ENCODE data around the gene SAMD3.
"Not testable (repeated sequence)": the region's sequence is repeated elsewhere in the genome, so short reads cannot be mapped to it uniquely, and the experiment has no call there.

SAMD3 gene

DNA sequence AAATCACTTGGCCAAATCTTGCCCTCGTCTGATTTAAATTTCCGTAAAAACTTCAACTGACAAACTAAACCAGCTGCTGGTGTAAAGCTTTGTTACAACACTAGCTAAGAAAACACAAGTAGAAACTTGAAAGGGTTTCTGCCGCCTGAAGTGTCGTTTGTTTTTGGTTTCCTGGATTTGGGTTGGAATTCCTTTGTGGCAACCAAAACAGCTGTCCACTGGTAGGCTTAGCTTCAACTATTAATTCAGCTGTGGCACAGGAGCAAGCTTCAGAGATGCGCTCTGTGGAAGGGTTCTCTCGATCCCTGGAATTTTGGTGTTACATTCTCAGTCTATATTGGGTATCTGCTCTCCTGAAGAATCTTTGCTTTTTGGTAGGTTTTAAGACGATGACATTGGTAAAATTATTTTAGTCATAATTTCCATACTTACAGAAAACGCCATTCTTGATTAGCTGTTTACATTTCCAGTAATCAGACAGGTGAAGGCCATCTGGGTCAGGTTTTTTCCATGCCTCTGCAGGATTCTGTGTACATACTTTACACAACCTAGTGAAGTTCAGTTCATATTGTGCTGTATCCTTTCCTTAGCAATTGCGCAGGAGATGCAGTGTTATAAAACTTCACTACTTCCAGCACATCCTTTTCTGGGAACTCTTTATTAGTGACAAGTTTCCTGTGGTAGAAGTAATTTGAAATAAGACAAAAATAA is 29.9 kb upstream of the SAMD3 start:
- Histone ChIP-seq H3K4me1 (ENCODE audit: control insufficient read depth, insufficient read depth, low read length, poor library complexity, severe bottlenecking) (no peaks in the 10 kb centered on the region), H3K9me3 (ENCODE audit: control insufficient read depth, low read length) (no peaks in the 10 kb centered on the region), H3K27ac (ENCODE audit: insufficient read depth, low read length, poor library complexity, severe bottlenecking) (no peak overlapping the region), H3K4me3 (ENCODE audit: insufficient read depth, low read depth, low read length, poor library complexity, severe bottlenecking) (no peak overlapping the region), H3K36me3 (ENCODE audit: control insufficient read depth, insufficient read depth, low read length) (no peaks in the 10 kb centered on the region), H3K27me3 (replicated peaks; ENCODE audit: control insufficient read depth, insufficient read depth, low read length, poor library complexity, severe bottlenecking) (no peaks in the 10 kb centered on the region)
- DNase-seq = no peak

DNA sequence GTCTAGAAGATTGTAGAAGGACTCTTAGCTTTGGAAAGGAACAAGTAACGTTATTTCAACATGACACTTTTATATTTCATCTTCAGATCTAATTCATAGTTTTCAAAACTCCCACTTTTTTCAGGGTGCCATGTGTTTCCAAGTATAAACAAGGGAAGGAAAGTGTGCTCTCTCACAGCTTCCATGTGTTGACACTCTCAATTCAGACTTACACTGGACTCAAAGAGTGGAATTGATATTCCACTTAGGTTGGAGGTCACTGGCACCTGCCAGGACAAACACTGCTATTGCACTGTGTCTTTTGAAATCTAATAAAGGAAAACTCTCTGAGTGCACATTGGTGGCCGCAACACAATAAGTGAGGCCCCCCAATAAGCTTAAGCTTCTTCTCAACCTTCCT is 22.5 kb upstream of the SAMD3 start:
- H3K4me3 ChIP-seq (ENCODE audit: insufficient read depth, low read depth, low read length, poor library complexity, severe bottlenecking) = no peak overlapping the region
- no peak for DNase-seq
- H3K36me3 ChIP-seq (ENCODE audit: control insufficient read depth, insufficient read depth, low read length) = no peaks in the 10 kb centered on the region
- no peaks in the 10 kb centered on the region for H3K27me3 ChIP-seq (replicated peaks; ENCODE audit: control insufficient read depth, insufficient read depth, low read length, poor library complexity, severe bottlenecking)
- no peaks in the 10 kb centered on the region for H3K4me1 ChIP-seq (ENCODE audit: control insufficient read depth, insufficient read depth, low read length, poor library complexity, severe bottlenecking)
- H3K9me3 ChIP-seq (ENCODE audit: control insufficient read depth, low read length) = no peaks in the 10 kb centered on the region
- no peak overlapping the region for H3K27ac ChIP-seq (ENCODE audit: insufficient read depth, low read length, poor library complexity, severe bottlenecking)

DNA sequence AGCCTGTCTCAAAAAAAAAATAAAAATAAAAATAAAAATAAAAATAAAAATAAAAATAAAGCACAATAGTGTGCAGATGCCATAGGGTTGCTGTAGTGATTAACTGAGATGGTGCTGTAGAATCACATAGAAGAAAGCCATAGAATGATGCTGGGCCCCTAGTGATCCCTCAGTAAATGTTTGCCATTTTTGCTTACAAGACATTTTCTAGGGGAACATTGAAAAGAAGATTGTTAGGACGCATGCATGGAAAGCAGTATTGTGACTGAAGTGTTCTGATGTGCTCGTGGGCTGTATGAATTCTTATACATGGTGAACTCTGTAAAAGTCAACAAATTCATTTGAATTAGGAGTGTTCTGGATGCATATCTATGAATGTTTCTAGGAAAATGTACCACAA is 22.0 kb upstream of the SAMD3 start:
- no peak overlapping the region for H3K27ac ChIP-seq (ENCODE audit: insufficient read depth, low read length, poor library complexity, severe bottlenecking)
- no peak overlapping the region for H3K4me3 ChIP-seq (ENCODE audit: insufficient read depth, low read depth, low read length, poor library complexity, severe bottlenecking)
- H3K27me3 ChIP-seq (replicated peaks; ENCODE audit: control insufficient read depth, insufficient read depth, low read length, poor library complexity, severe bottlenecking) = no peaks in the 10 kb centered on the region

DNA sequence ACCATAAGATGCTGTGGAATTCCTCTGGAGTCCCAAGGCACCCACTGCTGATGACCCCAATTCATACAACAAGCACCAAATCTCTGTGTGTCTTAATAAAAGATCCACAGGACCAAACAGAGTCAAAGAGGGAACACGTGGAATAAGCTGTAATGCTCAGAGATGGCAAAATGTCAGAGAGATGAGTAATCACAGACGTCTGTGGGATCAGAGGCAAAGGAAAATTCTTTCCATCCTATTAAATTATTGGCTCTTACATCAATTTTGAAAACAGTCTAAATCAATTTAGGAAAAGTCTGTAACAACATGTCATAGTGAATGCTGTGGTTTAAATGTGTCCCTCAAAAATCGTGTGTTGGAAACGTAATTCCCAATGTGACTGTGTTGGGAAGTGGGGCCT is 17.5 kb upstream of the SAMD3 start:
- Histone ChIP-seq H3K4me1 (ENCODE audit: control insufficient read depth, insufficient read depth, low read length, poor library complexity, severe bottlenecking) (no peaks in the 10 kb centered on the region), H3K4me3 (ENCODE audit: insufficient read depth, low read depth, low read length, poor library complexity, severe bottlenecking) (no peak overlapping the region), H3K27ac (ENCODE audit: insufficient read depth, low read length, poor library complexity, severe bottlenecking) (no peak overlapping the region), H3K9me3 (ENCODE audit: control insufficient read depth, low read length) (no peaks in the 10 kb centered on the region), H3K36me3 (ENCODE audit: control insufficient read depth, insufficient read depth, low read length) (no peaks in the 10 kb centered on the region), H3K27me3 (replicated peaks; ENCODE audit: control insufficient read depth, insufficient read depth, low read length, poor library complexity, severe bottlenecking) (no peaks in the 10 kb centered on the region)
- no peak for DNase-seq

More for the DNA sequence above, 22.0 kb upstream of the SAMD3 start:
- DNase-seq = no peak
- H3K9me3 ChIP-seq (ENCODE audit: control insufficient read depth, low read length) = no peaks in the 10 kb centered on the region
- H3K4me1 ChIP-seq (ENCODE audit: control insufficient read depth, insufficient read depth, low read length, poor library complexity, severe bottlenecking) = no peaks in the 10 kb centered on the region
- no peaks in the 10 kb centered on the region for H3K36me3 ChIP-seq (ENCODE audit: control insufficient read depth, insufficient read depth, low read length)

DNA sequence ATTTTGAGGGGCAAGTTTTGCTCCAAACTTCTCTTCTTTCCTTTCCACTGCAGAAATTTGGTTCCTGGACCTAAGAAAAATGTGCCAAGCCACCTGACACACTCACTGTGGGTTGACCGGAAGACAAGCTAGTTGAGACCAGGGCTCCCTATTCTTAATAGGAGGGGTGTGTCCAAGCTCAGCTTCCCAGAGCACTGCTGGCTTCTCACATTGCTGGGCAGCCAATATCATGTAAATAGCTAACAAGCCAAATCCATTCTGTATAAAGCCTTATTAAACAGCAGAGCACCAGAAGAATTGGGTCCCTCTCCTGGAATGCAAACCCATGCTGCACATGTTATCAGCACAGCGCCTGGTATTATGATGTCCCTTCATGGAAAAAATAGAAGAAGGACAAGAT is 17.0 kb upstream of the SAMD3 start:
- Histone ChIP-seq H3K4me1 (ENCODE audit: control insufficient read depth, insufficient read depth, low read length, poor library complexity, severe bottlenecking) (no peaks in the 10 kb centered on the region), H3K36me3 (ENCODE audit: control insufficient read depth, insufficient read depth, low read length) (no peaks in the 10 kb centered on the region), H3K27me3 (replicated peaks; ENCODE audit: control insufficient read depth, insufficient read depth, low read length, poor library complexity, severe bottlenecking) (no peaks in the 10 kb centered on the region), H3K27ac (ENCODE audit: insufficient read depth, low read length, poor library complexity, severe bottlenecking) (no peak overlapping the region), H3K9me3 (ENCODE audit: control insufficient read depth, low read length) (no peaks in the 10 kb centered on the region), H3K4me3 (ENCODE audit: insufficient read depth, low read depth, low read length, poor library complexity, severe bottlenecking) (no peak overlapping the region)
- no peak for DNase-seq

DNA sequence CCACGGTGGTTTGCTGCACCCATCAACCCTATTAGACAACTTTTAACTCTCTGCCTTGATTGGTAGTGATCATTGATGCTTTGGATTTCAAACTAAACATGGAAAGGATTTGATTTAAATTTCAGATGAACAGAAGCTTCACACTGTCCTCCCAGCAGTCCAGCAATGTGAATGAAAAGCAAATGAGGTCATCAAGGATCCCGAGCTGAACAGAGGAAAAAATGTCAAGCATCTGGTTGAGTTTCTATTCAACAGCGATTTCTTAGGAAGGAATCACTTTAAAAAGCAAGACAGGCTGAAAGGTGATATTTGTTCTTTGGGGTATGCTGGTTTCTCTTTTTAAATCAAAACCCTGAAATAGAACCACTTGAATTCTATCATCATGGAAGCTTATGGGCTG is 10.6 kb upstream of the SAMD3 start:
- no peak for DNase-seq
- H3K9me3 ChIP-seq (ENCODE audit: control insufficient read depth, low read length) = no peaks in the 10 kb centered on the region
- H3K4me1 ChIP-seq (ENCODE audit: control insufficient read depth, insufficient read depth, low read length, poor library complexity, severe bottlenecking) = no peaks in the 10 kb centered on the region
- no peak overlapping the region for H3K4me3 ChIP-seq (ENCODE audit: insufficient read depth, low read depth, low read length, poor library complexity, severe bottlenecking)
- no peaks in the 10 kb centered on the region for H3K36me3 ChIP-seq (ENCODE audit: control insufficient read depth, insufficient read depth, low read length)
- H3K27me3 ChIP-seq (replicated peaks; ENCODE audit: control insufficient read depth, insufficient read depth, low read length, poor library complexity, severe bottlenecking) = no peaks in the 10 kb centered on the region
- no peak overlapping the region for H3K27ac ChIP-seq (ENCODE audit: insufficient read depth, low read length, poor library complexity, severe bottlenecking)

DNA sequence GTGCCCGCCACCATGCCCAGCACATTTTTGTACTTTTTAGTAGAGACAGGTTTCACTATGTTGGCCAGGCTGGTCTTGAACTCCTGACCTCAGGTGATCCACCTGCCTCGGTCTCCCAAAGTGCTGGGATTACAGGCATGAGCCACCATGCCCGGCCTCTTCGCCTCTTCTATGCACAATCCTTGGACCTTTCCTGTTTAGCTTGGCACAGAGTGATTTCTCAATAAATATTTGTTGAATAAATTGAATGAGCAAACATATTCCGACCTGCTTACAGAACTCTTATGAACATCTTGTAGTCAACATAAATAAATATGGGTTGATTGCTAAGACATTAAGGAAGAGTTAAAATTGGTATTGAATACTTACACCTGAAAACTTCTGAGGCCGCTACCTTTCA is 7.8 kb upstream of the SAMD3 start:
- not testable (repeated sequence) for H3K36me3 ChIP-seq (ENCODE audit: control insufficient read depth, insufficient read depth, low read length); H3K27ac ChIP-seq (ENCODE audit: insufficient read depth, low read length, poor library complexity, severe bottlenecking)

DNA sequence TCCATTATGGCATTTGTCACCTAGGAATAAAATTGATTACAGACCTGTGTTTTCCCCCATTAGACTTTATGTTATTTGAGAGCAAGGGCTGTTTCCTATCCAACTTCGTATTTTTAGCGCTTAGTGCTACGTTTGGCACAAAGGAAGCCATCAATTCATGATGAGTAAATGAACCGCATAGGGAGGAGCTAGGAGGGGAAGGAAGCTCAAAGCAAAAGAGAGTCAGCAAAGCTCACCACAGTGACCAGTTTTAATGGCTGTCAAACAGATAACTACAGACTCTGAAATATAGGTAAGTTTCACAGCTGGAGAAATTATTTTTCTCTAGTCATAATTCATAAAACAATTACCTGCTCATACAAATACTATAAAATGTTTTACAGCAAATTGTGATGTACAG is 6.9 kb upstream of the SAMD3 start:
- Histone ChIP-seq H3K9me3 (ENCODE audit: control insufficient read depth, low read length) (no peaks in the 10 kb centered on the region), H3K4me1 (ENCODE audit: control insufficient read depth, insufficient read depth, low read length, poor library complexity, severe bottlenecking) (no peaks in the 10 kb centered on the region), H3K27ac (ENCODE audit: insufficient read depth, low read length, poor library complexity, severe bottlenecking) (no peak overlapping the region), H3K4me3 (ENCODE audit: insufficient read depth, low read depth, low read length, poor library complexity, severe bottlenecking) (no peak overlapping the region), H3K27me3 (replicated peaks; ENCODE audit: control insufficient read depth, insufficient read depth, low read length, poor library complexity, severe bottlenecking) (no peaks in the 10 kb centered on the region), H3K36me3 (ENCODE audit: control insufficient read depth, insufficient read depth, low read length) (no peaks in the 10 kb centered on the region)
- no peak for DNase-seq

More for the DNA sequence above, 7.8 kb upstream of the SAMD3 start:
- not testable (repeated sequence) for H3K27me3 ChIP-seq (replicated peaks; ENCODE audit: control insufficient read depth, insufficient read depth, low read length, poor library complexity, severe bottlenecking); H3K4me1 ChIP-seq (ENCODE audit: control insufficient read depth, insufficient read depth, low read length, poor library complexity, severe bottlenecking); H3K9me3 ChIP-seq (ENCODE audit: control insufficient read depth, low read length); H3K4me3 ChIP-seq (ENCODE audit: insufficient read depth, low read depth, low read length, poor library complexity, severe bottlenecking); DNase-seq

DNA sequence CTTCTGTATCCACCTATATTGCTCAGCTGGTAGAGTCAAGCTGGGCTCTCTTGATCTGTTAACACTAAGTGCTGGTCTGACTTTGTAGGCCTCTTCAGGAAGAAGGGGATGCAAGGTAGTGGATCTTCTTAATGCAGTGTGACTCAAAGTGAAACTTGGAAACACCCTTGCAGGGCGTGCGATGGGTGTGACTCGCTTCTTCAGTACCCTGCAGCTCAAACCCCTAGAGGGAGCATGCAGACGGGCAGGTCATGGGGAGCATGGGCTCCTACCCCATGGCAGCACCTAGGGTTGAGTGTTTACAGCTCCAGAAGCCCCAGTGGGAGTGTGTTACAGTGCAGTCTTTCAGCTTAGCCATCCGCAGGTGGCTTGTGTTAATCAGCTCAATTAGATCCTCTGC is 757 bp upstream of the SAMD3 start:
- H3K27ac ChIP-seq (ENCODE audit: insufficient read depth, low read length, poor library complexity, severe bottlenecking) = peak overlapping the region; percentile 50
- H3K36me3 ChIP-seq (ENCODE audit: control insufficient read depth, insufficient read depth, low read length) = no peaks in the 10 kb centered on the region
- H3K27me3 ChIP-seq (replicated peaks; ENCODE audit: control insufficient read depth, insufficient read depth, low read length, poor library complexity, severe bottlenecking) = no peaks in the 10 kb centered on the region
- no peaks in the 10 kb centered on the region for H3K9me3 ChIP-seq (ENCODE audit: control insufficient read depth, low read length)
- DNase-seq = peak; percentile 40 to 46 (median 41)
- peaks cover 19% of the 10 kb centered on the region for H3K4me1 ChIP-seq (ENCODE audit: control insufficient read depth, insufficient read depth, low read length, poor library complexity, severe bottlenecking)
- peak overlapping the region; percentile 1 for H3K4me3 ChIP-seq (ENCODE audit: insufficient read depth, low read depth, low read length, poor library complexity, severe bottlenecking)

DNA sequence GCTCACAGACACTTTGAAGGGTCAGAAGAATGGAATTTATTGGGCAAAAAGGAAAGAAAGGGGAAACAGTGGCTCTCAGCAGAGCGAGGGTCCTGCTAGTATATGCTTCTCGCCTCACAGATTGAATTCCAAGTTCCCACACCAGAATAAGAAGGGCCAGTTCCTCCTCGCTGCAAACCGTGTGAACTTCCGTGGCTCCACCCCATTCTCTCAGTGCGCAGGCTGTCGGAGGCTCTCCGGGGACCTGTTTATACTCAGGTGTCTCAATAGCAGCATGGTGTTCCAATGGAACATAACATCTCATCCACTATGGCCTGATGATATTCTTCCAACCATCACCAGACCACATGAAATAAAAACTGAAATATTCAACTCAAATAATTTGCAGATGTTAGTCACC is 4.6 kb downstream of the SAMD3 start:
- Histone ChIP-seq H3K4me1 (ENCODE audit: control insufficient read depth, insufficient read depth, low read length, poor library complexity, severe bottlenecking) (peaks cover 16% of the 10 kb centered on the region), H3K9me3 (ENCODE audit: control insufficient read depth, low read length) (no peaks in the 10 kb centered on the region), H3K36me3 (ENCODE audit: control insufficient read depth, insufficient read depth, low read length) (no peaks in the 10 kb centered on the region), H3K27me3 (replicated peaks; ENCODE audit: control insufficient read depth, insufficient read depth, low read length, poor library complexity, severe bottlenecking) (no peaks in the 10 kb centered on the region), H3K27ac (ENCODE audit: insufficient read depth, low read length, poor library complexity, severe bottlenecking) (no peak overlapping the region), H3K4me3 (ENCODE audit: insufficient read depth, low read depth, low read length, poor library complexity, severe bottlenecking) (no peak overlapping the region)
- no peak for DNase-seq
